ENCODE measurements around the gene FADS2. TPM values are rescaled to one million over a fixed set of nuclear protein-coding genes. Genes with fewer than 3 reads are reported as not detected.

FADS2 gene
- total and polyA plus RNA-seq, 2 of the 13 experiments (the other 11 are each of a cell fraction or from before 2014, with no cell fraction given) = 90.1 to 124 TPM

DNA sequence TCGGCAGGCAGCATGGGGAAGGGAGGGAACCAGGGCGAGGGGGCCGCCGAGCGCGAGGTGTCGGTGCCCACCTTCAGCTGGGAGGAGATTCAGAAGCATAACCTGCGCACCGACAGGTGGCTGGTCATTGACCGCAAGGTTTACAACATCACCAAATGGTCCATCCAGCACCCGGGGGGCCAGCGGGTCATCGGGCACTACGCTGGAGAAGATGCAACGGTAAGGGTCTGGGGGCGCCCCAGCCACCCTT lies 204 bp downstream of the FADS2 start (continued):
- TF ChIP-seq USF2 (IDR thresholded peaks at IDR 0.05; ENCODE audit: low read depth, low read length) = no peak
- TF ChIP-seq USF2 (CRISPR knock-in tag; IDR thresholded peaks at IDR 0.05; ENCODE audit: borderline replicate concordance) = peak; percentile 50; the same call in 1 of the 2 replicates
- TF ChIP-seq ZNF562 (CRISPR knock-in tag; IDR thresholded peaks at IDR 0.05; ENCODE audit: borderline replicate concordance) = no peak
- no peak for TF ChIP-seq ZNF460 (CRISPR knock-in tag; IDR thresholded peaks at IDR 0.05; ENCODE audit: borderline replicate concordance)
- TF ChIP-seq, protein P1, sequence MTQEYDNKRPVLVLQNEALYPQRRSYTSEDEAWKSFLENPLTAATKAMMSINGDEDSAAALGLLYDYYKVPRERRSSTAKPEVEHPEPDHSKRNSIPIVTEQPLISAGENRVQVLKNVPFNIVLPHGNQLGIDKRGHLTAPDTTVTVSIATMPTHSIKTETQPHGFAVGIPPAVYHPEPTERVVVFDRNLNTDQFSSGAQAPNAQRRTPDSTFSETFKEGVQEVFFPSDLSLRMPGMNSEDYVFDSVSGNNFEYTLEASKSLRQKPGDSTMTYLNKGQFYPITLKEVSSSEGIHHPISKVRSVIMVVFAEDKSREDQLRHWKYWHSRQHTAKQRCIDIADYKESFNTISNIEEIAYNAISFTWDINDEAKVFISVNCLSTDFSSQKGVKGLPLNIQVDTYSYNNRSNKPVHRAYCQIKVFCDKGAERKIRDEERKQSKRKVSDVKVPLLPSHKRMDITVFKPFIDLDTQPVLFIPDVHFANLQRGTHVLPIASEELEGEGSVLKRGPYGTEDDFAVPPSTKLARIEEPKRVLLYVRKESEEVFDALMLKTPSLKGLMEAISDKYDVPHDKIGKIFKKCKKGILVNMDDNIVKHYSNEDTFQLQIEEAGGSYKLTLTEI (CRISPR knock-in tag; conservative IDR thresholded peaks at IDR 0.05) = no peak
- TF ChIP-seq ZFP36L1 (CRISPR knock-in tag; IDR thresholded peaks at IDR 0.05) = no peak
- no peak for TF ChIP-seq ZNF543 (CRISPR knock-in tag; IDR thresholded peaks at IDR 0.05)
- TF ChIP-seq MTERF4 (CRISPR knock-in tag; IDR thresholded peaks at IDR 0.05) = no peak
- no peak for TF ChIP-seq ZNF572 (CRISPR knock-in tag; IDR thresholded peaks at IDR 0.05)
- TF ChIP-seq GPN1 (CRISPR knock-in tag; IDR thresholded peaks at IDR 0.05; ENCODE audit: borderline replicate concordance) = no peak
- TF ChIP-seq GABPA (IDR thresholded peaks at IDR 0.05; ENCODE audit: low read depth, low read length) = no peak
- no peak for TF ChIP-seq GABPA (CRISPR knock-in tag; IDR thresholded peaks at IDR 0.05; ENCODE audit: low read depth)
- TF ChIP-seq ZNF646 (CRISPR knock-in tag; IDR thresholded peaks at IDR 0.05) = no peak
- no peak for TF ChIP-seq RFX1 (IDR thresholded peaks at IDR 0.05)
- no peak; the same call in 1 of the 2 replicates for TF ChIP-seq TGIF2 (CRISPR knock-in tag; IDR thresholded peaks at IDR 0.05)
- no peak for TF ChIP-seq ARNTL (CRISPR knock-in tag; IDR thresholded peaks at IDR 0.05)
- TF ChIP-seq ZNF75D (CRISPR knock-in tag; IDR thresholded peaks at IDR 0.05; ENCODE audit: borderline replicate concordance) = no peak
- no peak for TF ChIP-seq SIN3A (IDR thresholded peaks at IDR 0.05; ENCODE audit: borderline replicate concordance, low read depth, low read length)
- TF ChIP-seq ZBTB8A (CRISPR knock-in tag; IDR thresholded peaks at IDR 0.05; ENCODE audit: borderline replicate concordance, low read depth) = no peak
- no peak for TF ChIP-seq SALL1 (CRISPR knock-in tag; IDR thresholded peaks at IDR 0.05)

Data from HepG2 (cell line).